PFSK-1 (cell line): Measurements from ENCODE around the gene DDAH1.

Experiments
- POLR2AphosphoS5 ChIP-seq: IDR thresholded peaks from 2 replicates; pipeline ENCODE4 v1.6.1; 2012; ENCODE audit warnings: low read depth, mild to moderate bottlenecking, control low read depth, low read length, moderate library complexity
- SIN3A ChIP-seq: IDR thresholded peaks from 2 replicates; pipeline ENCODE4 v1.6.1; 2012; ENCODE audit warnings: mild to moderate bottlenecking, low read length, moderate library complexity, borderline replicate concordance; ENCODE audit not compliant: insufficient read depth
- TAF1 ChIP-seq: IDR thresholded peaks from 2 replicates; pipeline ENCODE4 v1.6.1; 2012; ENCODE audit warnings: low read length, control low read depth, borderline replicate concordance; ENCODE audit not compliant: insufficient read depth
- TF ChIP-seq, protein P1 (sequence below), 2 experiments: IDR thresholded peaks; 2 replicates each; pipeline versions ENCODE4 v1.6.1 to v1.8.0; 2011 to 2012; ENCODE audit warnings: low read depth in 2 of 2, low read length in 2 of 2, control low read depth in 1 of 2, inconsistent platforms in 1 of 2, mild to moderate bottlenecking in 1 of 2, moderate library complexity in 1 of 2; ENCODE audit not compliant: insufficient read depth in 1 of 2

DNA sequence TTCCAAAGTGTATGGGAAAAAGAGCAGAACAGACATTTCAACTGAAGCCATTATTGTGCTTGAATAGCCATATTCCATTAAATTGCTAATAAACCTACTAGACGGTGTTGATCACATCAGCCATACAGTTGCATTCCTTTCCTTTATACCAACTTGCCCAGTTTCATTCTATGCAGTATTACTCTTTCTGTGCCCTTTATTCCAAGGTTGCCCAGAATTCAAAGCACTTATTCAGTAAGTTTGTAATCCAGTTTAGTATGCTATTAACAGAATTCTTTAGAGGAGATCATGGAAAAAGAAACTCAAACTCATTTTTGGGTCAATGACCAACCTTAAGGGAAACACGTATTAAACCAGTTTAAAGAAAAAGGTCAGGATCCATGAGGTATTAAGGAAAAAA is 89.5 kb downstream of the DDAH1 start:
- TF ChIP-seq POLR2AphosphoS5 (no peak), TAF1 (no peak), SIN3A (no peak)
- TF ChIP-seq, protein P1, sequence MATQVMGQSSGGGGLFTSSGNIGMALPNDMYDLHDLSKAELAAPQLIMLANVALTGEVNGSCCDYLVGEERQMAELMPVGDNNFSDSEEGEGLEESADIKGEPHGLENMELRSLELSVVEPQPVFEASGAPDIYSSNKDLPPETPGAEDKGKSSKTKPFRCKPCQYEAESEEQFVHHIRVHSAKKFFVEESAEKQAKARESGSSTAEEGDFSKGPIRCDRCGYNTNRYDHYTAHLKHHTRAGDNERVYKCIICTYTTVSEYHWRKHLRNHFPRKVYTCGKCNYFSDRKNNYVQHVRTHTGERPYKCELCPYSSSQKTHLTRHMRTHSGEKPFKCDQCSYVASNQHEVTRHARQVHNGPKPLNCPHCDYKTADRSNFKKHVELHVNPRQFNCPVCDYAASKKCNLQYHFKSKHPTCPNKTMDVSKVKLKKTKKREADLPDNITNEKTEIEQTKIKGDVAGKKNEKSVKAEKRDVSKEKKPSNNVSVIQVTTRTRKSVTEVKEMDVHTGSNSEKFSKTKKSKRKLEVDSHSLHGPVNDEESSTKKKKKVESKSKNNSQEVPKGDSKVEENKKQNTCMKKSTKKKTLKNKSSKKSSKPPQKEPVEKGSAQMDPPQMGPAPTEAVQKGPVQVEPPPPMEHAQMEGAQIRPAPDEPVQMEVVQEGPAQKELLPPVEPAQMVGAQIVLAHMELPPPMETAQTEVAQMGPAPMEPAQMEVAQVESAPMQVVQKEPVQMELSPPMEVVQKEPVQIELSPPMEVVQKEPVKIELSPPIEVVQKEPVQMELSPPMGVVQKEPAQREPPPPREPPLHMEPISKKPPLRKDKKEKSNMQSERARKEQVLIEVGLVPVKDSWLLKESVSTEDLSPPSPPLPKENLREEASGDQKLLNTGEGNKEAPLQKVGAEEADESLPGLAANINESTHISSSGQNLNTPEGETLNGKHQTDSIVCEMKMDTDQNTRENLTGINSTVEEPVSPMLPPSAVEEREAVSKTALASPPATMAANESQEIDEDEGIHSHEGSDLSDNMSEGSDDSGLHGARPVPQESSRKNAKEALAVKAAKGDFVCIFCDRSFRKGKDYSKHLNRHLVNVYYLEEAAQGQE (IDR thresholded peaks at IDR 0.05; ENCODE audit: insufficient read depth in 1 of 2, low read depth in 2 of 2, low read length in 2 of 2), result no peak
